DND-41 (cell line): Measurements from ENCODE around the gene EPHA8.

ENCODE experiments used
- ATAC-seq: fragments of 200-7000 bp; cut with Tn5 transposase; 3 replicates; pipeline ENCODE4 v1.9.1; 2021; ENCODE audit warnings: low read depth; ENCODE audit not compliant: insufficient read depth
- DNase-seq: peaks from one replicate; pipeline ENCODE4 v3.0.0-alpha.2; 2020
- H2AFZ ChIP-seq: 2 replicates; pipeline ENCODE4 v1.6.0; 2012; ENCODE audit warnings: low read depth, low read length
- H3K27ac ChIP-seq: 2 replicates; pipeline ENCODE4 v1.5.1; 2012; ENCODE audit warnings: low read length, inconsistent platforms
- H3K27me3 ChIP-seq: fragments of 200-600 bp; sonication (generic); 2 replicates; pipeline ENCODE4 v1.6.0; 2012; ENCODE audit warnings: low read length, mild to moderate bottlenecking, inconsistent platforms; ENCODE audit not compliant: insufficient read depth, poor library complexity
- H3K36me3 ChIP-seq: 2 replicates; pipeline ENCODE4 v1.5.1; 2012; ENCODE audit warnings: low read length, inconsistent platforms; ENCODE audit not compliant: insufficient read depth
- H3K4me1 ChIP-seq: 2 replicates; pipeline ENCODE4 v1.5.1; 2012; ENCODE audit warnings: mild to moderate bottlenecking, low read length; ENCODE audit not compliant: insufficient read depth
- H3K4me2 ChIP-seq: 2 replicates; pipeline ENCODE4 v1.6.0; 2012; ENCODE audit warnings: mild to moderate bottlenecking, moderate library complexity, low read length, inconsistent platforms; ENCODE audit not compliant: insufficient read depth
- H3K4me3 ChIP-seq, 2 experiments: fragments of 200-600 bp in 1 of 2; shearing (Covaris generic) in 1 of 2; 2 replicates each; pipeline ENCODE4 v1.5.1; 2012 to 2016; ENCODE audit warnings: inconsistent platforms in 2 of 2, low read length in 2 of 2, mild to moderate bottlenecking in 2 of 2, low read depth in 1 of 2, moderate library complexity in 1 of 2
- H3K79me2 ChIP-seq: 2 replicates; pipeline ENCODE4 v1.6.0; 2012; ENCODE audit warnings: low read length, inconsistent platforms; ENCODE audit not compliant: insufficient read depth
- H3K9ac ChIP-seq: 2 replicates; pipeline ENCODE4 v1.6.0; 2012; ENCODE audit warnings: low read depth, mild to moderate bottlenecking, inconsistent platforms, low read length, moderate library complexity
- H3K9me3 ChIP-seq: 2 replicates; pipeline ENCODE4 v1.5.1; 2012; ENCODE audit warnings: low read length, moderate library complexity, mild to moderate bottlenecking, inconsistent platforms; ENCODE audit not compliant: insufficient read depth, severe bottlenecking
- H4K20me1 ChIP-seq: 2 replicates; pipeline ENCODE4 v1.6.0; 2012; ENCODE audit warnings: low read length; ENCODE audit not compliant: insufficient read depth
- CTCF ChIP-seq: IDR thresholded peaks from 2 replicates; pipeline ENCODE4 v1.5.1; 2012; ENCODE audit warnings: borderline replicate concordance, low read length, moderate library complexity, mild to moderate bottlenecking; ENCODE audit not compliant: poor library complexity, severe bottlenecking; ENCODE audit errors: extremely low read depth
- EZH2 ChIP-seq: IDR thresholded peaks from 3 replicates; pipeline ENCODE4 v1.6.1; 2012; ENCODE audit warnings: borderline replicate concordance, low read depth, mild to moderate bottlenecking, moderate library complexity, low read length, inconsistent platforms; ENCODE audit not compliant: severe bottlenecking

EPHA8 gene

GRCh38 chr1:22650089-22650693, 86.9 kb downstream of the EPHA8 start:
- H3K27ac ChIP-seq: no peak overlapping the region
- DNase-seq: no peak
- H2AFZ ChIP-seq: no peak overlapping the region
- H4K20me1 ChIP-seq: peaks cover 6% of the 10 kb centered on the region; the same call in 1 of the 2 replicates
- no peak for ATAC-seq
- H3K27me3 ChIP-seq: peaks cover 4% of the 10 kb centered on the region
- no peak overlapping the region for H3K9ac ChIP-seq
- no peaks in the 10 kb centered on the region for H3K79me2 ChIP-seq
- no peaks in the 10 kb centered on the region for H3K9me3 ChIP-seq
- H3K4me2 ChIP-seq: no peak overlapping the region
- H3K4me1 ChIP-seq: no peaks in the 10 kb centered on the region
- H3K4me3 ChIP-seq: no peak overlapping the region
- TF ChIP-seq EZH2: no peak
- no peak for TF ChIP-seq CTCF
- H3K36me3 ChIP-seq: no peaks in the 10 kb centered on the region

- no peak overlapping the region for H3K27ac ChIP-seq
- no peaks in the 10 kb centered on the region for H3K9me3 ChIP-seq
- no peak overlapping the region for H2AFZ ChIP-seq
- H4K20me1 ChIP-seq: peaks cover 6% of the 10 kb centered on the region; the same call in 1 of the 2 replicates
- peaks cover 9% of the 10 kb centered on the region for H3K27me3 ChIP-seq
- TF ChIP-seq CTCF (no peak), EZH2 (no peak)
- DNase-seq: no peak
- no peak overlapping the region for H3K9ac ChIP-seq
- H3K4me3 ChIP-seq: no peak overlapping the region
- no peak overlapping the region for H3K4me2 ChIP-seq
- no peaks in the 10 kb centered on the region for H3K79me2 ChIP-seq
- H3K36me3 ChIP-seq: no peaks in the 10 kb centered on the region
- no peak for ATAC-seq
- H3K4me1 ChIP-seq: no peaks in the 10 kb centered on the region
Observed at GRCh38 chr1:22651941-22652856, 88.9 kb downstream of the EPHA8 start.

GRCh38 chr1:22652881-22653316, 89.6 kb downstream of the EPHA8 start, which contains the start of gene C1QB:
C1QB (plus strand) TSS chr1:22653236; CDS start chr1:22659463, 6,227 bp downstream.
- H3K9me3 ChIP-seq: no peaks in the 10 kb centered on the region
- H4K20me1 ChIP-seq: peaks cover 6% of the 10 kb centered on the region; the same call in 1 of the 2 replicates
- no peaks in the 10 kb centered on the region for H3K36me3 ChIP-seq
- H3K4me3 ChIP-seq: no peak within 1 kb of the TSS
- H3K4me1 ChIP-seq: no peaks in the 10 kb centered on the region
- no peak for TF ChIP-seq CTCF
- no peak for TF ChIP-seq EZH2
- ATAC-seq (no peak), DNase-seq (no peak)
- H3K79me2 ChIP-seq: no peaks in the 10 kb centered on the region
- no peak within 1 kb of the TSS for H3K9ac ChIP-seq
- H3K27me3 ChIP-seq: peaks cover 9% of the 10 kb centered on the region
- H2AFZ ChIP-seq: no peak within 1 kb of the TSS
- H3K4me2 ChIP-seq: no peak within 1 kb of the TSS
- H3K27ac ChIP-seq: no peak within 1 kb of the TSS
